Middle frontal gyrus (tissue), 1 donor: ENCODE results near the gene AP1G2.
A peak's percentile ranks its signal among the peaks of the same experiment; 100 is the strongest.

Experiments
- DNase-seq: peaks from one replicate; pipeline ENCODE4 v3.0.0-alpha.2; 2015; ENCODE audit warnings: low spot score; ENCODE audit errors: extremely low spot score

The AP1G2 gene

GRCh38 chr14:23558346-23559009, 9.1 kb downstream of the AP1G2 start:
- no peak for DNase-seq

GRCh38 chr14:23557946-23558345, 9.6 kb downstream of the AP1G2 start:
- DNase-seq, result no peak

DNA sequence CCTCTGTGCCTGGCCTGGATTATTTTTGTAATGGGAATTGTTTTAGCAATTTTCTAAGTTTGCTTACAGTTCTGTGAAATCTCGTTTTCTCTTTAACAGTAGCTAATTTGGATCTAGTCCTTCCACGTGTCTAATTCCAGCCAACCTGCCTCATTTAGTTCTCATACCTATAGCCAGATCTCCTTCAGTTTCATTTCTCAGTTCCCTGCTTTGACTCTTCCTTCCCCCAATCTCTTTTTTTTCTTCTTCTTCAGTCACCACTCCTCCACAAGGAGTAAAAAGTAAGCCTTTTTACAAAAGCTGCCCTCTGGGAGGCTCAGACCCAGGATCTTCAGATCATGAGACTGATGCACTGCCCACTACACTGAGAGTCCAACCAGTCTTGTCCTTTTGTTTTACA, 10.1 kb downstream of the AP1G2 start:
- DNase-seq, result no peak

DNA sequence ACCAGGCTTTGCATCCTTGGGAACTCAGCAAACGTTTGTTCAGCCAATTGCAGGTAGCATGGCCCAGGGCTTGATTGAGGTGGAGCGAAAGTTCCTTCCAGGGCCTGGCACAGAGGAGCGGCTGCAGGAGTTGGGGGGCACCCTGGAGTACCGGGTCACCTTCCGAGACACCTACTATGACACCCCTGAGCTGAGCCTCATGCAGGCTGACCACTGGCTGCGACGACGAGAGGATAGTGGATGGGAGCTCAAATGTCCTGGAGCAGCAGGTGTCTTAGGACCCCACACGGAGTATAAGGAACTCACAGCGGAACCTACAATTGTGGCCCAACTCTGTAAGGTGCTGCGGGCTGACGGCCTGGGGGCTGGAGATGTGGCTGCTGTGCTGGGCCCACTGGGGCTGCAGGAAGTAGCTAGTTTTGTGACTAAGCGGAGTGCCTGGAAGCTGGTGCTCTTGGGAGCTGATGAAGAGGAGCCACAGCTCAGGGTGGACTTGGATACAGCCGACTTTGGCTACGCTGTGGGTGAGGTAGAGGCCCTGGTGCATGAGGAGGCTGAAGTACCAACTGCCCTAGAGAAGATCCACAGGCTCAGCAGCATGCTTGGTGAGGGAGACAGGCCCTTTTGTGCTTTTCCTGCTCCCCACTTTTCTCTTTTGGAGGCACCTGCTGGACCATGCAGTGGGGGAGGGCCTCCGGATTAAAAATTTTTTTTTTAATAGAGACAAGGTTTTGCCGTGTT, 10.7 kb downstream of the AP1G2 start:
- DNase-seq, result no peak

GRCh38 chr14:23555882-23556699, 11.5 kb downstream of the AP1G2 start, which contains the start of gene THTPA:
Gene THTPA, plus strand, starts transcription at chr14:23556271. Its CDS starts 487 bp downstream, at chr14:23556758.
- DNase-seq, result peak; percentile 82

DNA sequence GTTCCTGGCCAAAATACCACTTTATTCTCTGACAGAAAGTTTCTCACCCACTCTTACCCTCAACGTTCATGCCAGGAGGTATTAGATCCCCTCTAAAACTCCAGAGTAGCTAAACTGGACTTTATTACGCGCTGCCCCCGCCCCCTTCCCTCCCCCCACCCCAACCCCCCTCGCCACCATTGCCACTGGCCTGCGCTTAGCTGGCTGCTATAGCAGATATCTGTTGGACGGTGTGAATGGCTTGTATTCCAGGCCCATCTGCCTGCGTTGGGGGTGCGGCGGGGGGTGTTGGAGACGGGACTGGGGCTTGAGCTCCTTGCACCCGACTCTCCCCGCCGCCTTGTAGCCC, 12.1 kb downstream of the AP1G2 start:
- no peak for DNase-seq

GRCh38 chr14:23551266-23552028, 16.1 kb downstream of the AP1G2 start, which contains the start of gene ZFHX2:
Gene ZFHX2, minus strand, starts transcription at chr14:23551765. Its CDS starts 16,440 bp downstream, at chr14:23535325.
- DNase-seq, result no peak

- no peak for DNase-seq
Measured at GRCh38 chr14:23550812-23551265, 16.8 kb downstream of the AP1G2 start.

GRCh38 chr14:23550131-23550811, 17.3 kb downstream of the AP1G2 start:
- DNase-seq, result no peak

- no peak for DNase-seq
Measured at GRCh38 chr14:23548351-23549318, 19.0 kb downstream of the AP1G2 start.

DNA sequence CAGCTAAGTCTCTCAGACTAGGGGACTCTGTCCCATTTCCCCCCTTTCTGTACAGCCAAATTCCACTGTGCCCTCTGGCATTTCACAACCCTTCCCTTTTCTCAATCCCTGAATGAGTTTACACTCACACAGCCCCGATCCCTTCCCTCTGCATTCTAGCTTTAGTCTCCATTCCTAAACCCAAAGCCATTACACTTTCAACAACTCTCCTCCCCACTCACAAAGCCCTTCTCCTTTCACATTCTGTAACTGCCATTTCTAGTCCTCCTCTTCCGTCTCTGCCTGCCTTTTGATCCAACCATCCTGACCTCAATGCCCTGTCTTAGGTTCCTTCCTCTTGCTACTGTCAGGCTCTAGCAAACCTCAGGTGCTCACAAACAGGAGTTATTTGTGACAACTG, 19.7 kb downstream of the AP1G2 start:
- no peak for DNase-seq

DNA sequence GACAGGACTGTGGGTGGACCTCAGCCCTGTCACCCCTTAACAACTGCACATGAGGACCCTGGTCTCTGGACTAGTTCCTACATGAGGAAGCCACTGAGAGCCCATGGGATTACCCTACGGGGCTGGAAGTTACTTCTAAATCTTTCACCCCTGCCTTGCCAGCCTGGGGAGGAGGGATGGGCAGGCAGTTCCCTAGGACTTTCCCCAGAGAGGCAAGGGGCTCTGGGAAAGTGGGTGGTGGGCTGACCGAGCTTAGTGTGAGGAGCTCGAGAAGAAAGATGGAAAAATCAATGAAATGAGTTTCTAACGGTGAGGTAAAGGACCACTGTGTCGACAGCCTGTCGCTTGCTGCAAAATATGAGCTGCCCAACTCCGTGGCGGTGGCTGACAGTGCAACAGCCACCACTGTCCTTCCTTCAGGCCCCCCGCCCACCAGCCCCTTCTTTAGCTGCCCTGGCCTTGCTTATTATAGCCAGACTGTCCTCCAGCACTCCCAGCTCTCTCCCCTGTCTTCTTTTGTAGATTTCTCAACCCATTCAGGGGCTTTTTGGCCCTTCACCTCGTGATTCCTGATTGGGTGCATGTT, 21.0 kb downstream of the AP1G2 start:
- no peak for DNase-seq

GRCh38 chr14:23545740-23546365, 21.7 kb downstream of the AP1G2 start:
- no peak for DNase-seq

- DNase-seq, result no peak
Measured at GRCh38 chr14:23544511-23545447, 22.8 kb downstream of the AP1G2 start.

DNA sequence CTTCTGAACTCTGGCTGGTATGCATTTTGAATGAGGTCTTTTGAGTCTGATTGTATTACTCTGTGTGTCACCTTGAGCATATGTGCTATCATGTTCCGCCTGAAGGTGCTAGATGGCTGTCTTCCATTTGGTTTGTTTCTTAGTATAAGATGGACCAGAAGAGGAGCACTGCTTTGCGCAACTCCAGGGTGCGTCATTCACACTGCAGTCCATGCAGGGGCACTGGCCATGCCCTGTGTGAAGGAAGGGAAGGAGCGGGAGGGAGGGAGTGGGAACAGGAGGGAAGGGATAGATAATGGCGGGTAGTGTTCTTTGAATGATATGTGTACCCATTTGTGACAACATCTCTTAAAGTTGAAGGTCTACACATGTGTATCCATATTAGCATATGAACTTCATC, 24.2 kb downstream of the AP1G2 start:
- DNase-seq, result no peak

- DNase-seq, result no peak
Measured at GRCh38 chr14:23542261-23542660, 25.3 kb downstream of the AP1G2 start.

DNA sequence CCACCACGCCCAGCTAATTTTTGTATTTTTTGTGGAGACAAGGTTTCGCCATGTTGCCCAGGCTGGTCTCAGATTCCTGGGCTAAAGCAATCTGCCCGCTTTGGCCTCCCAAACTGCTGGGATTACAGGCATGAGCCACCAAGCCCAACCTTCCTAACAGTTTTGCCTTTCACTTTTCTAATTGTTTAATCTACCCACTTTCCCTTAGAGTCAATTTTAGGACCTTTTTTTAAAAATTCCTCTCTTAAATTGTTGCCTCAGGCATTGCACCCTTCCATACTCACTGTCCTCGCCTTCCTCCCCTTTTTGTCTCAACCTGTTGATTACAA, 27.5 kb downstream of the AP1G2 start:
- no peak for DNase-seq
